HG02763 (cell line): ENCODE data around the gene APBA3.

Experiments used
- ATAC-seq: cut with Tn5 transposase; IDR thresholded peaks from one replicate; pipeline ENCODE4 v1.9.1; 2021; ENCODE audit warnings: mild to moderate bottlenecking, moderate library complexity; ENCODE audit not compliant: unreplicated experiment

Gene APBA3

GRCh38 chr19:3788996-3789778, 27.7 kb upstream of the APBA3 start:
- no peak for ATAC-seq

GRCh38 chr19:3785938-3786824, 24.7 kb upstream of the APBA3 start, which contains the start of gene MATK:
MATK (minus strand) TSS chr19:3786381; CDS start chr19:3785135, 1,246 bp downstream.
- ATAC-seq, result no peak

- ATAC-seq, result no peak
These were observed 24.0 kb upstream of the APBA3 start for GRCh38 chr19:3785451-3785937.

- ATAC-seq, result no peak
These were observed 23.3 kb upstream of the APBA3 start for GRCh38 chr19:3784607-3785450.

- no peak for ATAC-seq
These were observed 22.4 kb upstream of the APBA3 start for GRCh38 chr19:3783660-3784584.

GRCh38 chr19:3782903-3783302, 21.4 kb upstream of the APBA3 start:
- ATAC-seq, result no peak

- no peak for ATAC-seq
These were observed 20.8 kb upstream of the APBA3 start for GRCh38 chr19:3782330-3782729.

- ATAC-seq, result no peak
These were observed 20.1 kb upstream of the APBA3 start for GRCh38 chr19:3781603-3782002.

GRCh38 chr19:3780786-3781304, 19.4 kb upstream of the APBA3 start:
- ATAC-seq, result no peak

- ATAC-seq, result no peak
These were observed 17.6 kb upstream of the APBA3 start for GRCh38 chr19:3778899-3779723.

GRCh38 chr19:3778104-3778867, 16.8 kb upstream of the APBA3 start:
- ATAC-seq, result no peak

- no peak for ATAC-seq
These were observed 15.1 kb upstream of the APBA3 start for GRCh38 chr19:3776479-3777040.

GRCh38 chr19:3775831-3776230, 14.3 kb upstream of the APBA3 start:
- no peak for ATAC-seq

- no peak for ATAC-seq
These were observed 13.9 kb upstream of the APBA3 start for GRCh38 chr19:3775374-3775711.

GRCh38 chr19:3774621-3775373, 13.3 kb upstream of the APBA3 start:
- ATAC-seq, result no peak

GRCh38 chr19:3773814-3774515, 12.5 kb upstream of the APBA3 start:
- no peak for ATAC-seq
